Stimulated activated CD4-positive, alpha-beta T cell treated with anti-CD3 and anti-CD28 coated beads, Interleukin-1b, Interleukin-23, amount 100 ng/mL, for 24 hours (primary cell): Measurements from ENCODE around the gene RNFT2.
"Not testable (repeated sequence)": the region's sequence is repeated elsewhere in the genome, so short reads cannot be mapped to it uniquely, and the experiment has no call there.

Experiments used
- DNase-seq, 4 experiments: peaks; one replicate each; pipeline ENCODE4 v3.0.0-alpha.2; 2020; ENCODE audit warnings: low read depth in 4 of 4, low spot score in 1 of 4

RNFT2 gene

DNA sequence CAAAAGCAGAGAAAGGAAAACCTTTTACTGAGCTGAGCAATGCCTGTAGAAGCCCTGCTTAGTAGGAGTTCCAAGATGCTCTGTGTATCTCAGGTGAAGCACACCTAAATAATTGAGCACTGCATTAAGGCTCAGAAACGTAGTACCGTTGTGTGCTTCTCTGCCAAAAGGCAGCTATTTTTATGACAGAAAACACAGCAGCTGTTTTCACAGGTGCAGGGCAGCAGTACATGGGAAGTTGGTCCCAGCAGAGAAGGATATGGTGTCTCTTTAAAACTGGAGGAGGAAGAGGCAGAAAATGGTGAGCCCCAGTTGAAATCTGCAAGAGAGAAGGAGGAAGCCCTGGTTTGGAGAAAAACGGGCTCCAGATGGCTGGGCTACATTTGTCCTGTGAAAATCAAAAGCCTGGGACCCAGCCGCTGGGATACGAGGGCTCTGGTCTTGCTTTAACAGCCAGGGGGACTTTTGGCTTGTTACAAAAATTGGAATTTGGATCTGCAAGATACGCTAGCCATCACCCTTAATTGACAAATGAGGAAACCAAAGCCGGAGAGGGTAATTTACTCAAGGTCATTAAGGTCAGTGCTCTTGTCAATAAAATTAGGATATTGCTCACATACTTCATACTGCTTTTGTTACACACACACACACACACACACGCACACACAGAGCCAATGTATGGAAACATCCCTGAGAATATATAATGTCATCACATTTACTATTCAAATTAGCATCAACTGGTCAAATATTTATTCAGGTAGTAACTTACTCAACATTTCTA is 27.6 kb upstream of the RNFT2 start:
- no peak for DNase-seq

DNA sequence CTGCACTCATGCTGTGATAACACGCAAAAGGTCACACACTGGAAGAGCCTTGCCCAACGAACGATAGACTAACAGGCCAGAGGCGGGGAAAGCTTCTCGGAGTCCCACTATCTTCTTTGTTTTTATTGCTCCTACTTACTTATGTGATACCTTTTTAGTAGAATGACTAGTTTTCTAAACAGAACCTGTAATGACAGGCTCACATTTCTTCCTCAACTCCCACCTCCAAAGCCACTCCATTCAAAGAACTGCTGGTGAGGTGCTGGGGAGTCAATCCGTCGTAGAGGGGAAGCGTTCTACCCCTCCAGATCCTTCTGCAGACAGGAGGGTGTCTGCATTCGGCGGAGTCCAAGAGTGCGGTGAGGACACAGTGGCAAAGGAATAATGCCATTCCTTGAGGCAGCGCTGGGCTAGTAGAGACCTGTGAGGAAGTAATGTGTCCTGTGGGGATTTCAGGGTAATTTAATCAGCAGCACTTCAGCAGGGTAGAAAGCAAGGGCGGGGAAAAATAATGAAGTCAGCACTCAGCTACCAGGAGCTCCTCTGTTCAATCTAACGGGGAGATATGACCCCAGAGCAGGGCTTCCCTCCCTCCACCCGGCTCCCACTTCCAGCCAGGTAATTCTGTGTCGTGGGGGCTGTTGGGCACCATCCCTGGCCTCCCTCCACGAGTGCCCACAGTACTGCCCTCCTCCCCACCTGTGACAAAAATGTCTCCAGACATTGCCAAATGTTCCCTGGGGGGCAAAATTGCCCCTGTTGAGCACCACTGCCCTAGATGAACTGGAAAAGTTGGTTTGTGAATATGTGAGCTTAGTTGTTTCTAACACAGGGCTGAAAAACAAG is 25.4 kb upstream of the RNFT2 start:
- no peak for DNase-seq

DNA sequence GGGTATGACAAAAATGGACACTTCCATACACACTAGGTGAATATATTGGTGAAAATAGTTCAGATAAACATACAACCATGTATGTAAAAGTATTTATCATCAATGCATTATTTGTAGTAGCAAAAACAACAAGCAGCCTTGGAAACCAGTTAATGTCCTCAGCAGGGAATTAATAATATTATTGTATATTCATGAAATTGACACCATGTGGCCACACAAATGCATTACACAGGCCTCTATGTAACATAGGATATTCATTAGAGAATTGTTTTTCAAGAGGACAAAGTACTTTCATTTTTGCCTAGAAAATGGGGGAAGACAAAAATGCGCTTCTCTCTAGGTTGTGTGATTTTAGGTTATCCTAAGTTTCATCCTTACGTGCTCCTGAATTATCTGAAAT is 24.6 kb upstream of the RNFT2 start:
- DNase-seq = no peak

DNA sequence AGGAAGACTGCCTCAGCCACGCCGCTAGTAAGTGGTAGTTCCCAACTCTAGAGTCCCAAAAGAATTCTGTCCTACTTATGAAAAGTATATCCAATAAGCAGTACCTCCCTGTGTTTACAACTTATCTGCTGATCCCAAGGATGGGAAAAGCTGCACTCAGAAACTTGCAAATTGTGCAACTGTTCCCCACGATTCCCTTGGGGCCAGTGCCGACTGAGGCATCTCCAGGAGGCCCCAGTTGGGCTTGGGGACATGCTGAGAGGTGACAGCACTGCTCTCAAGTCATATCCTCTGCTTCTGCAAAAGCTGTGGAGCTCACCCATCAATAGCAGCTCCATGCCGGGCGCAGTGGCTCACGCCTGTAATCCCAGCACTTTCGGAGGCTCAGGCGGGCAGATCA is 23.9 kb upstream of the RNFT2 start:
- no peak for DNase-seq

DNA sequence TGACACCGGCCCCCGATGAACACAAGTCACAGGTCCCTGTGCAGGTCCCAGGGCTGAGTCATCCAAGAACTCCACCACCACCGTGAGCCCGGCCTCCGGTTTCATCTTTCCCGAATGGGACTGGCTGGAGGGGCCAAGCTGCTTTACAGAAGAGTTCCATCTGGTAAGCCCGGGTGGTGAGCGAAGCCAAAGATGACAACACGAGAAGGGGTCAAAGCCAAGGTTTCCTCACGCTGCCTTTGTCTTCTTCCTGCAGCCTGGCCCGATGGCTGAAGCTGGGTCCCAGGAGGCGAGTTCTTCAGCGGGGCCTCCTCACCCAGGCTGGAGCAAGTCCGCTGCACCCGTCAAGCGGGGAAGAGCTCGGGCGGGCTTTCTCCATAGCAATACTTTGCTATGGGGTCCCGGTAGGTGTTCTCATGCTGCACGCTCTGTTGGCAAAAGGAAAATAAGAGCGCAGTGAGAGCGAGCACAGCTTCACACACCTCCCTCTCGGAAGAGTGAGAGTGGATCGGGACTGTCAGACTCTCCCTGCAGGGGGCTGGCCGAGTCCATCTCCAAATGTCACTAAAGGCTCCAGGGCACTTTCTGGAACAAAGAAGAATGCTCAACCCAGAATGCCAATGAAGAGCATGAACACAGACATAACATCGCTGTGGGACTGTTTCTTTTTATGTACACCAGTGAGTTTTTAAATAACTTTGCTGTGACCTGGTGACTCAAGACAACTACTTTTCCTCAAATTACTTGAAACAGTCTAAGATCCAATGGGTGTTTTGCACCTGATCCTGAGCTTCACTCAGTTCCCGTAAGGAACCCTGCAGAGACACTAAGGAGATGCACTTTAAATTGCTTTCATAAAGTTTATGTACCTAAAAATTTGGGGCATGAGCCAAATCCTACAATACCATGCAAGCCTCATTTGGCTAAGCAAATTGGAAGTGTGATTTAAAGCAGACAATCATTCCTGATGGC is 20.4 kb upstream of the RNFT2 start:
- no peak for DNase-seq

DNA sequence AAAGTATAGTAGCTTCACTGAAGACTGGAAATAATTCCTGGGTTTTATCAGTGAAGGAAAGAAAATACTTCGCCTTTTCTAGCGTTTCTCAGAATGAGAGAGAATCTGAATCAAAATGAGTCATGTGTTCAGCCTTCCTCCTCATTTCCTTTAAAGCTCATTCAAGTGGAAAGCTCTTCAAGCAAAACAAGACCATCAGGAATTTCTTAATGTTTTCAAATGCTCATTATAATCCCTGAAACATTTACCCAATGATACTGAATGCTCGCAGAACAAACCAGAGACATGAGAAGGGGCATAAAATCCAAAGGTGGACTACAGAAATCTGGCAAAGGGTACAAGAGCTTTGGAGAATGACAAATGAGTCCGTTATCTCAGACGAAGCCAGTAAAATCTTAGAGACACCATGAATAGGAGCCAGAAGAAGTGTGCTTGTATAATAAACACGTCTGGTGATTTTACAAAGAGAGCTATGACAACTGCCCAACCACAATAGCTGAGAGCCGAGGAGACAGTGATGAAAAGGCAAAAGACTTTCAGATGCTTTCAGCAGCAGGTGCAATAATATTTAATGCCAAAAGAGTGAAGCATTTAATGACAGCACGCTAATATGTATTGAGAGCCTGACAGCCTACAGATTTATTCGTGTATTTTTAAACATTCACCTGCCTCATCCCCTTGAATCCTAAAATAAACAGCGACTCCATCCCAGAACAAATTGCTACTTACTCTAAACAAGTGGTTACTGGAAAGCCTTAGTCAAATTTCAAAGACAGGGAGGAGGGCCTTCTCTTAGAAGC is 19.3 kb upstream of the RNFT2 start:
- DNase-seq = no peak

DNA sequence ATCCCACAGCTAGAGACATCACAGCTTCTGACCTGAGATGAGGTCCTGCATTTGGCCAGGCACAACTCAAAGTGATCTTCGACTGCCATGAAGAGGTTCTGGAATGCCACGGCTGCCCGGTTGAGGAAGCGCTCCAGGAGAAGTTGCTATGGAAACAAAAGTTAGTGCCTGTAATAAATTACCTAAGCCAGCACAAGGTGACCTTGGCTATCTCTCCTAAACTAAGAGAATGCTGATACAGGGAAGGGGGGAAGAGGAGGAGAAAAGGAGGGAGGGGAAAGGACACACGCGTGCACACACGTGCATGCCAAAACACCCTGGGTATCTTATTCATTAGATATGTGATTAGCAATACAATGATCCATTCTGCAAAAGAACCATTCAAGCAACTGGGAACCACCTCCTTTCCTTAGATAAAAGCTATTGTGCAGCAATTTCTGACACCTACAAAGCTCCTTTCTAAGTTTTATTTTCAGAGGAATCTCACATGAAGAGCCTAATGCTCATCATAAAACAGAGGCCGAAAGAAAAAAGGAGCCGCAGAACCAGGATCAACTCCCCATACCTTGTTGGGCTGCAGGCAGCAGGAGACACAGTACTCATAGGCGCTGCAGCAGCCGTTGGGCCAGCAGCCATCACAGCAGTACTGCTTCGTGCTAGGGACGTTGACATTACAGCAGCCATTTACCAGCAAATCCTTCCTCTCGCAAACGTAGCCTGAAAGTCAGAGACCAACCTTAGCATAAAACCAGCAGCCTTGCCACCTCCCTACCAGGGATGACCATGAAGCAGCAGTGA is 18.2 kb upstream of the RNFT2 start:
- DNase-seq = no peak

DNA sequence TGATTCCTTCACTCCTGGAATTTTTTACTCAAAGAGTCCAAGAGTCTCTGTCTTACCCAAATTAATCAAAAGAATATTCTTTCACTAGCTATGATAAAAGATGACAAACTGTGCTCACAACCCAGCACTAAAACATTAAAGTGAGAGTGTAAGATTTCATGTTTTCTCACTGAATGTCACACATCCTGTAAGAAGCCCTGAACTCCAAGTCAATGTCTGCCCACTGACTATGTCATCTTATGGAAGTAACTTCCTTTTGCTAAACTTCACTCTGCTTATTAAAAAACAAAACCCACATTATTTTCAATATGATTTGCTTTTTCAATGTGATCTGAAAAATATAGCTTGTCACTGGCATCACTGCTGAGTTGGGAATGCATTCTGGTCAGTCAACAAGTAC is 15.9 kb upstream of the RNFT2 start:
- no peak for DNase-seq

DNA sequence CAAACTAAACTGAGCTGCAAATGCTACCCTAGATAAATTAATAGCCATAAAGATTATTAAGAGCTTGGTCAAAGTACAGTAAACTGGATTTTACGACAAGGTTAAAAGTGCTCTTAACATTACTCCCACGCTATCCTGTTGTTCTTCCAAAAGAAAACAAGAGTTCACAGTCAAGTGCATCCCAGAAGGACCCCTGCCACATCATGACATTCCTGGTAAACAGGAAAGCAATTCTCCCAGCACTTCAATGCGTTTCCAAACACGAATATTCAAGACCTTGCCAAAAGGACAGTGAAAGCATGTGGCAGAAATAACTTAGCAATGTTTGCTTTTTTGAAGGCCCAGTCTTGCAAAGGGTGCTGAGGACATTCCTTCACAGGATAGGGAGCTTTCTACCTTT is 11.4 kb upstream of the RNFT2 start:
- DNase-seq = no peak

DNA sequence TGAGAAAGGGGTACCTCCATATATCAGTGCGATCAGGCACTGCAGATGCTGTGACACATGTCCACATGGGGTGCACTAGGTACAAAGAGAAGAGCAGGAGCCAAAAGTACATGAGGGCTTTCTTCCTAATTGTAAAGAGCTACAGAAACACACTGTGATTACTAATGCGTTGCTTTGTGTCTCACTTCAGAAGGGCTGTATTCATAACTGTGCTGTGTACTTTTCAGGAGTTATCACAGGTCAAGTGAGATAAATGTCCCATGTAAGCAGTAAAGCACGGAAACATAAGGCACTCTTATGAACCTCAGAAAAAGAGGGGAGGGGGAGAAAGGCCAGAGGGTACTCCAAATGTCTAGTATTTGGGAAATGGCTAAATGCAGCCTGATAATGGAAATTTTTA is 10.9 kb upstream of the RNFT2 start:
- DNase-seq = no peak

DNA sequence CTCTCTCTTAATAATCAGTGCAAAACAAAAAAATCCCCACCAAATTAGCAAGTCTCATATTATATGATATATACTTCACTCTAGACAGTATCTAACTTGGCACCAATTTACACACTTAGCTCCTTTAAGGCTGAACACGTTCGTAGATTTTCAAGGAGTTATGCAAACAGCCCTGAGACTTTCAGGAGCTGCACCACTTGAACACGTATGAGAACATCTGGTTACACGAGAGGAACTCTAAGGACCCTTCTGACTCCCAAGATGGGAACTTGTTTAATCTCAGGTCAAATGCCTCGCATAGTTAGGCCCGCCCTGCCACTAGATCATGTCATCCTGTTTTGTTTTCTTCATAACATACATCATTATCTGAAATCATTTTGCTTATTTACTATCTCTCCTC is 10.2 kb upstream of the RNFT2 start:
- DNase-seq = no peak

DNA sequence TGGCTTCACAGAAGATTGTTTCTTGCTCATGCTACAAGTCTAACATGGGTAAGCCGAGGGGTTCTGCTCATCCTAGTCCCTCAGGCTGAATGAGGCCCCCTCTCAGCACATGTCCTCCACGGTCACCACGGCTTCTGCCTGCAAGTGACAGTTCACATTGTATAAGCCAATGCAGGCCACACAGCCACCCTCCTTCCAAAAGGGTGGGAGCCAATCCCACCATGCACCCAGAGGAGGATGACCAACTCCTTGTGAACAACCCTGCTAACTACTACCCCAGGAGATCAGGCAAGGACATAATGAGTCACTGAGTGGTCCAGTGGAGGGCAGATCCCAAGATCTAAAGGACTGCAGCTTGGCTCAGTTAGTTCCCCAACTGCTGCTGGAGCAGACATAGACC is 6.3 kb upstream of the RNFT2 start:
- no peak for DNase-seq

DNA sequence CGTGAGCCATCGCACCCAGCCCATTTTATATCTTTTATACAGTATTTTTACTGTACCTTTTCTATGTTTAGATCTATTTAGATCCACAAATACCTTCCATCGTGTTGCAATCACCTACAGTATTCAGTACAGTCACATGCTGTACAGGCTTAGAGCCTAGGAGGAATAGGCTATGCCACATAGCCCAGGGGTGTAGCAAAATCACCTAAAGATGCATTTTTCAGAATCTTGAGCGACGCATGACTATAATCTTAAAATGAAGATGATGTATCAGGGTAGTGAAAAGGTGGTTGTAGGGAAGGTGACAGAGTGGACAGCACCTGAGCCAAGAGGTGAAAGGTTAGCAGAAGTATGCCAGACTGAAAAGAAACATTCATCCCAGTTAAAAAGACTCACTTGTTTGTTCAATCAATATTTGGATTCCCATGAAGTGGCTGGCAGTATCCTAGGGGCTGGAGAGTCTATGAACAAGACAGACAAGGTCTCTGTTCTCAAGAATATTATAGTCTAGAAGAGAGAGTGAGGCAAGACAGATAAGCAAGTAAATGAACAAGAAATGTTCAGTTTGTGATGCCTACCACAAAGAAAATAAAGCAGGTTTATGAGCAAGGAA is 3.9 kb upstream of the RNFT2 start:
- no peak for DNase-seq

DNA sequence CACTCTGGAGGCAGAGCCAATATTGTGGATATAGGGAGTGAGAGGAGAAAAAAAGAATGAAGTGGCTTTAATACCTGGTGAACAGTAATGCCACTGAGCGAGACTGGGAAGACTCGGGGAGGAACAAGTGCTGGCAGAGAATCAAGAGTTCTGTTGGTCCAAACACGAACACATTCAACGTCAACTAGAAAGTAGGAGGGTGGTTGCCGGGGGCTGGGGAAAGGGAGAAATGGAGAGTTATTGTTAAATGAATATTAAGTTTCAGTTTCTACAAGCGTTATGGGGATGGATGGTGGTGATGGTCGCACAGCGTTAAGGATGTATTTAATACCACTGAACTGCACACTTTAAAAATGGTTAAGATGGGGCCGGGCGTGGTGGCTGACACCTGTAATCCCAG is 3.0 kb upstream of the RNFT2 start:
- DNase-seq = no peak

DNA sequence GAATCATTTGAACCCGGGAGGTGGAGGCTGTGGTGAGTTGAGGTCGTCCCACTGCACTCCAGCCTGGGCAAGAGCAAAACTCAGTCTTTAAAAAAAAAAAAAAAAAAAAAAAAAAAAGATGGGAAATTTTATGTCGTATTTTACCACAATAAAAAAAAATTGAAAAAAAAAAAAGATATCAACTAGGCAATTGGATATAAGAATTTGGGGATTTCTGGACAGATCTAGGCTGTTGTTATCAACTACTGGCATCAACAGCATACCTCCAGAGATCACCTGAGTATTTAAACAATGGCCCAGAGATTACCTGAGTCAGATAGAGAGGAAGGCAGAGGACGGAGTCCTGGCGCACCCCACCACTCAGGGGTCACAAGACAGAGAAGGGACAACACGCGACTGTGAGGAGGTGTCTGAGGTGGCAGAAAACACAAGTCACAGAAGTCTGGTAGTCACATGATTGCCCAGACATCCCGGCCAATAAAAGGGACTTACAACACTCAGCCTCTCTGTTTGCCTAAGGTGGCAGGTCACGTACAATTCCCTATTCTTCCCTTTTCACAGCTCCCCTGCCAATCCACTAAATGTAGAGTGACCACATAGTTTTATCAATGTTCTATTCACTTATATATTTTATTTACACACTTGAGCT is 2.0 kb upstream of the RNFT2 start:
- DNase-seq = no peak

DNA sequence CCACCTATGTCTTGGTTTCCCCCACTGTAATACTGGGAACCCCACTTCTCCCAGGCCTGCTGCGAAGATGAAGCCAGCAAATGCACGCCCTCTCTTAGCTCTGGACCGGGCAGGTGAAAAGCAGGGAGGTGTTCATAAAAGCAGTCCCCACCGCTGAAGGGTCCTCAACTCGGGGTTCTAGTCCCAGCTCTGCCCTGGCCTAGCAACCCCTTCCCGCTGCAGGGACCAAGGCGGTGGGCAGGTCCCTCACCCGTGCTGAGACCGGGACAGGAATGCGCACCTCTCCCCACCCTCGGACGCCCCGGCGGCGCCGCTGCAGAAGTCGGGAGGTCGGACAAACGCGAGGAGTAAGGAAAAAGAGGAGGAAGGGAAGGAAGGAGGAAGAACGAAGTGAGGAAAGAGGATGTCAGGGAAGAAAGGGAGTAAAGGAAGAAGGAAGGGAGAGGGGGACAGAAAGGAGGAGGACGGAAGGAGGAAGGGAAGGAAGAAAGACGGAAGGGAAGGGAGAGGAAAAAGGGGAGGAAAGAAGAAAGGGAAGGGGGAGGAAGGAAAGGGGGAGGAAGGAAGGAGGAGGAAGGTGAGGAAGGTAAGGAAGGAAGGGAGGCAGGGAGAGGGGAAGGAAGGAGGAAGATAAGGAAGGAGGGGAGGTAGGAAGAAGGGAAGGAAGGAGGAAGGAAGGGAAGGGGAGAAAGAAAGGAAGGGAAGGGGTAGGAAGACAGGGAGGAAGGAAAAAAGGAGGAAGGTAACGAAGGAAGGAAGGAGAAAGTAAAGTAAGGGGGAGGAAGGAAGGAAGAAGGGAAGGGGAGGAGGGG is 947 bp upstream of the RNFT2 start:
- DNase-seq = no peak

DNA sequence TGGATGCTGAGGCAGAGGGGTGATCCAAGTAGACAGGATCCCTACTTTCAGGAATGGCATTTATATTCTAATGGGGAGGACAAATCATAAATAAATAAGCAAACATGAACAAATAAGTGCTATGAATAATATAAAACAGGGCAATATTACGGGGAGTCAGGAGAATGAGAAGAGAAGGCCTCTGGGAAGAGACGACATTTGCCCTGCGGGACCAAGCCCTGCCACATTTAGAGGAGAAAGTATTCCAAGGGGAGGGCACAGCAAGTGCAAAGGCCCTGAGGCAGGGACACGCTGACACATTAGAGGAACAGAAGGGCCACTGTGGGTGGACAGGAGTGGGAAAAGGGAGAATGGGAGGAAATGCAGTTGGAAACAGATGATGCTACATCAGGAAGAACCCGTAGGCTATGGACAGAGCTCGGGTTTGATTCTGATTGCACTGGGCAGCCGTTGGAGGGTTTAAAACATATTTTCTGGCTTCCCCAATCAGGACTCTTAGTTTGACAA is 1.3 kb downstream of the RNFT2 start:
- no peak for DNase-seq

DNA sequence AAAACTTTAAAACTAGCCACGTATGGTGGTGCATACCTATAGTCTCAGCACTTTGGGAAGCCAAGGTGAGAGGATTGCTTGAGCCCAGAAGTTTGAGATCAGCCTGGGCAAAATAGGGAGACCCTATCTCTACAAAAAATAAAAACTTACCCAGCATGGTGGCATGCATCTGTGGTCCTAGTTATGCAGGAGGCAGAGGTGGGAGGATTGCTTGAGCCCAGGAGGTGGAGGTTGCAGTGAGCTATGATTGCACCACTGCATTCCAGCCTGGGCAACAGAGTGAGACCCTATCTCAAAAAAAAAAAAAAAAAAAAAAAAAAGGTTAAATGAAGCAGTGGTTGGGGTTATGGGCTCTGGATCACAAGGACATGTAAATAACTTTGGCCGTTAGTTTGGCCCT is 4.7 kb downstream of the RNFT2 start:
- DNase-seq = not testable (repeated sequence)
